Measurements from ENCODE around the gene YRDC. TPM values are rescaled to one million over a fixed set of nuclear protein-coding genes. Genes with fewer than 3 reads are reported as not detected.

Gene YRDC
- total RNA-seq, 3 donors from 2014 or later, result 11.6 to 19.3 (median 12.5) TPM

- H3K4me1 ChIP-seq, result no peaks in the 10 kb centered on the region
- H3K9me3 ChIP-seq, result peaks cover 0 to 4% of the 10 kb centered on the region in 2 donors
- no peaks in the 10 kb centered on the region for H3K36me3 ChIP-seq
- TF ChIP-seq POLR2A (IDR thresholded peaks at IDR 0.05), result no peak
- no peak for TF ChIP-seq POLR2AphosphoS5 (IDR thresholded peaks at IDR 0.05)
- no peak for TF ChIP-seq CTCF (IDR thresholded peaks at IDR 0.05)
- no peak overlapping the region for H3K4me3 ChIP-seq
- peaks cover 4 to 80% of the 10 kb centered on the region in 2 donors for H3K27me3 ChIP-seq
- intact Hi-C loops (cut with DNase I; ENCODE audit: low total_unique reads), result loop anchor here (2.0 kb wide), 1 partner anchor 61 kb away; no protein-coding TSS in a partner anchor
- H3K27ac ChIP-seq, result no peak overlapping the region
- DNase-seq (ENCODE audit: low spot score in 2 of 2), result no peak
Measured at GRCh38 chr1:37759451-37759850, 48.6 kb downstream of the YRDC start.

- TF ChIP-seq POLR2AphosphoS5 (IDR thresholded peaks at IDR 0.05), result no peak
- intact Hi-C loops (cut with DNase I; ENCODE audit: low total_unique reads), result no loop called here
- H3K4me1 ChIP-seq, result no peaks in the 10 kb centered on the region
- DNase-seq (ENCODE audit: low spot score in 2 of 2), result no peak
- no peaks in the 10 kb centered on the region for H3K36me3 ChIP-seq
- H3K27me3 ChIP-seq, result peaks cover 4 to 71% of the 10 kb centered on the region in 2 donors
- no peaks in the 10 kb centered on the region for H3K9me3 ChIP-seq
- no peak overlapping the region for H3K27ac ChIP-seq
- no peak overlapping the region for H3K4me3 ChIP-seq
Measured at GRCh38 chr1:37755951-37756560, 52.0 kb downstream of the YRDC start.

GRCh38 chr1:37755290-37755689 is 52.7 kb downstream of the YRDC start:
- Histone ChIP-seq H3K36me3 (no peaks in the 10 kb centered on the region), H3K27me3 (peaks cover 4 to 65% of the 10 kb centered on the region in 2 donors), H3K4me1 (no peaks in the 10 kb centered on the region), H3K4me3 (no peak overlapping the region), H3K27ac (no peak overlapping the region), H3K9me3 (no peaks in the 10 kb centered on the region)
- intact Hi-C loops (cut with DNase I; ENCODE audit: low total_unique reads), result no loop called here
- TF ChIP-seq POLR2A (IDR thresholded peaks at IDR 0.05), result no peak
- TF ChIP-seq CTCF (IDR thresholded peaks at IDR 0.05), result no peak
- no peak for TF ChIP-seq POLR2AphosphoS5 (IDR thresholded peaks at IDR 0.05)
- no peak for DNase-seq (ENCODE audit: low spot score in 2 of 2)

GRCh38 chr1:37753473-37754321 is 54.3 kb downstream of the YRDC start:
- Histone ChIP-seq H3K27me3 (peaks cover 4 to 57% of the 10 kb centered on the region in 2 donors), H3K9me3 (no peaks in the 10 kb centered on the region), H3K4me3 (peak overlapping the region in 1 of 3 donors; percentile 69), H3K4me1 (no peaks in the 10 kb centered on the region), H3K36me3 (no peaks in the 10 kb centered on the region), H3K27ac (no peak overlapping the region)
- no peak for DNase-seq (ENCODE audit: low spot score in 2 of 2)
- TF ChIP-seq POLR2AphosphoS5 (IDR thresholded peaks at IDR 0.05), result no peak
- no peak for TF ChIP-seq POLR2A (IDR thresholded peaks at IDR 0.05)
- TF ChIP-seq CTCF (IDR thresholded peaks at IDR 0.05), result no peak
- intact Hi-C loops (cut with DNase I; ENCODE audit: low total_unique reads), result no loop called here

Other genes starting within 250 kb of the YRDC start
- gene GNL2, start 212.3 kb downstream of the YRDC start, total RNA-seq, result 10 to 100 TPM; 36.8 to 71.8 (median 63.1) TPM
- gene RSPO1, start 173.3 kb downstream of the YRDC start, total RNA-seq, result 10 to 100 TPM in 1 of 3 donors, 1 to 10 TPM in 2; 6.9 to 13.0 (median 8.9) TPM
- 1 to 10 TPM in 2 of 3 donors, under 1 TPM in 1; 0.15 to 1.4 (median 1.3) TPM for gene CDCA8, start 115.7 kb downstream of the YRDC start, total RNA-seq
- 1 to 10 TPM in 1 of 3 donors, under 1 TPM in 1, not detected in 1; 0.73 to 2.6 TPM for gene EPHA10, start 43.1 kb downstream of the YRDC start, total RNA-seq
- 1 to 10 TPM in 2 of 3 donors, under 1 TPM in 1; 0.64 to 3.7 (median 2.9) TPM for gene MANEAL, start 14.4 kb downstream of the YRDC start, total RNA-seq
- 10 to 100 TPM; 58.5 to 64.6 (median 58.9) TPM for gene C1orf122, start 418 bp downstream of the YRDC start, total RNA-seq
- 1 to 10 TPM; 4.9 to 5.3 (median 5.0) TPM for gene MTF1, start 51.4 kb upstream of the YRDC start, total RNA-seq
- 10 to 100 TPM; 21.3 to 34.1 (median 25.6) TPM for gene INPP5B, start 138.8 kb upstream of the YRDC start, total RNA-seq
- gene SF3A3, start 181.8 kb upstream of the YRDC start, total RNA-seq, result 10 to 100 TPM; 51.8 to 61.8 (median 54.4) TPM
- gene FHL3, start 197.3 kb upstream of the YRDC start, total RNA-seq, result 10 to 100 TPM; 11.8 to 22.6 (median 21.4) TPM
- 10 to 100 TPM; 22.6 to 29.2 (median 25.6) TPM for gene UTP11, start 204.5 kb upstream of the YRDC start, total RNA-seq
- under 1 TPM in 1 of 3 donors, not detected in 2; 0.29 TPM for gene POU3F1, start 238.6 kb upstream of the YRDC start, total RNA-seq

Data from breast epithelium (tissue), 4 donors.